Left forelimb (tissue), 1 donor: ENCODE data around the gene SPSB4.
A peak's percentile ranks its signal among the peaks of the same experiment; 100 is the strongest.
"Not testable (repeated sequence)": the region's sequence is repeated elsewhere in the genome, so short reads cannot be mapped to it uniquely, and the experiment has no call there.

Source experiments
- DNase-seq: peaks from one replicate; pipeline ENCODE4 v3.0.0-alpha.2; 2018; ENCODE audit warnings: low spot score

SPSB4 gene

DNA sequence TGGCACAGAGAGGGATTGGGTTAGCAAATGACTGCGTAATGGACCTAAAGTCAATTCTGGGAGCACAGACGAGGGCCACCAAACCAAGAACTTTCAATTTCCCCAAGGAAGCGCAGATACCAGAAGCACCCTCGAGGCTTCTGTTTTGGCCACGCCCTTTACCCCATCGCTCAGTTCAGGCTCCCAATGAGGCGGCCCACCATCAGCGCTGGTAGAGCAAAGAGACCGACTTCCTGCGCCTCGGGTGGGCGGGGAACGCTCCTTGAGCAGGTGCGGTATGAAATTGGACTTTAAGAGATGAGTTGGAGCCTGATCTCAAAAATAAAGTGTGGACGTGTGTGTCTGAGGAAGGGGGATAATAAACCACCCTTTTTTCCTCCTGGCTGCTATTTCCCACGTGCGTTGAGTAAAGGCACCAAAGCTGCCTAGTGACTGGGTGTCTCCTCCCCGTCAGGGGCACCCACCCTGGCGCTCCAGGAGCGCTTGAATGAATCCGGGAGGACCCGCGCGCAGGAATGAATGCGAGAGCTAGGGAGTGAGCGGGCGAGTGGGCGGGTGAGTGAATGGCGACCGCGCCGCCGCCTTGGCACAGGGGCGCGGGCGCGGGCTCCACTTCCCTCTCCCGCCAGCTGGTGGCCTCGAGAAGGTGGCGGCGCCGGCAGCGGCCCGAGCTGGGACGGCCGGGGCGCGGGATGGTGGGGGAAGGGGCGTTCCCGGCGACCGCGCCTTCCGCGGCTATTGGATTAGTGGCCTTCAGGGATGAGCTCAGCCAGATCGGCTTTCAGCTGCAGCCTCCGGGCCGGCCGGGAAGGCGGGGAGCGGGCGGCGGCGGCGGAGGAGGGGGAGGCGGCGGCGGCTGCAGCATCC lies at the start of gene SPSB4:
SPSB4 (plus strand) TSS at position 772 of the 867 bp plus-strand sequence. CDS start 14,758 bp downstream, outside the sequence.
- DNase-seq = peak; percentile 91

GRCh38 chr3:141006344-141006743 lies 44.8 kb upstream of the SPSB4 start:
- no peak for DNase-seq

- no peak for DNase-seq
Observed at GRCh38 chr3:141009496-141009895, 41.7 kb upstream of the SPSB4 start.

GRCh38 chr3:141011232-141011996 lies 39.7 kb upstream of the SPSB4 start:
- DNase-seq = peak; percentile 91

GRCh38 chr3:141011997-141012262 lies 39.2 kb upstream of the SPSB4 start:
- DNase-seq = no peak

GRCh38 chr3:141012571-141012970 lies 38.6 kb upstream of the SPSB4 start:
- DNase-seq = no peak

GRCh38 chr3:141015481-141015880 lies 35.7 kb upstream of the SPSB4 start:
- no peak for DNase-seq

DNA sequence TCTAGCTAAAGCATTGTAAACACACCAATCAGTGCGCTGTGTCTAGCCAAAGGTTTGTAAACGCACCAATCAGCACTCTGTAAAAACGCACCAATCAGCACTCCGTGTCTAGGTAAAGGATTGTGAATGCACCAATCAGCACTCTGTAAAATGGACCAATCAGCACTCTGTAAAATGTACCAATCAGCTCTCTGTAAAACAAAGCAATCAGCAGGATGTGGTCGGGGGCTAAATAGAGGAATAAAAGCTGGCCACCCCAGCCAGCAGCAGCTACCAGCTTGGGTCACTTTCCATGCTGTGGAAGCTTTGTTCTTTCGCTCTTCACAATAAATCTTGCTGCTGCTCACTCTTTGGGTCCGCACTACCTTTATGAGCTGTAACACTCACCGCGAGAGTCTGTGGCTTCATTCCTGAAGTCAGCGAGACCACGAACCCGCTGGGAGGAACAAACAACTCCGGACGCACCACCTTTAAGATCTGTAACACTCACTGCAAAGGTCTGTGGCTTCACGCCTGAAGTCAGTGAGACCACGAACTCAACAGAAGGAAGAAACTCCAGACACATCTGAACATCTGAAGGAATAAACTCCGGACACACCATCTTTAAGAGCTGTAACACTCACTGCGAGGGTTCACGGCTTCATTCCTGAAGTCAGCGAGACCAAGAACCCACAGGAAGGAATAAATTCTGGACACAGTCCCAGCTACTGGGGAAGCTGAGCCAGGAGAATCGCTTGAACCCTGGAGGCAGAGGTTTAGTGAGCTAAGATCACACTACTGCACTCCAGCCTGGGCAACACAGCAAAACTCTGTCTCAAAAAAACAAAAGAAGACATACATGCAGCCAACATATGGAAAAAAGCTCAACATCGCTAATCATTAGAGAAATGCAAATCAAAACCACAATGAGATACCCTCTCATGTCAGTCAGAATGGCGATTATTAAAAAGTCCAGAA lies 33.5 kb upstream of the SPSB4 start:
- not testable (repeated sequence) for DNase-seq

DNA sequence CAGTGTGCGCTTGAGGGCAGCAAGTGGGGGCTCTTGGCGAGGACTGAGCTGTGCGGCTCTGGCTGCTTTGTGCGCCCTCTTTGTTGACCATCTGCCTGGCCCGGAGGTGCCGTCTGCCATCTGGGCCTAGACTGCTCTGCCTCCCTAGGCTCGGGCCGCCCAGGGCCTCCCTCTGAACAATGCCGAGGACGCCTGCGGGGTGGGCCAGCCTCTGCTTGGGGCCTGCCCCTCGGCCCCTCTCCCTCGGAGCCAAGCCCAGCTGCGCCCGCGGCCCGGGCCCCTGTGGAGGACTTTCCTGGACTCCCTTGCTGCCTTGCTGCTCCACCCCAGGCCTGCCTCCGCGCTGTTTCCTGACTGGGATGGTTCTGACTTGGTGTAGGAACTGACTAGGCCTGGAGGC lies 31.9 kb upstream of the SPSB4 start:
- DNase-seq = no peak

DNA sequence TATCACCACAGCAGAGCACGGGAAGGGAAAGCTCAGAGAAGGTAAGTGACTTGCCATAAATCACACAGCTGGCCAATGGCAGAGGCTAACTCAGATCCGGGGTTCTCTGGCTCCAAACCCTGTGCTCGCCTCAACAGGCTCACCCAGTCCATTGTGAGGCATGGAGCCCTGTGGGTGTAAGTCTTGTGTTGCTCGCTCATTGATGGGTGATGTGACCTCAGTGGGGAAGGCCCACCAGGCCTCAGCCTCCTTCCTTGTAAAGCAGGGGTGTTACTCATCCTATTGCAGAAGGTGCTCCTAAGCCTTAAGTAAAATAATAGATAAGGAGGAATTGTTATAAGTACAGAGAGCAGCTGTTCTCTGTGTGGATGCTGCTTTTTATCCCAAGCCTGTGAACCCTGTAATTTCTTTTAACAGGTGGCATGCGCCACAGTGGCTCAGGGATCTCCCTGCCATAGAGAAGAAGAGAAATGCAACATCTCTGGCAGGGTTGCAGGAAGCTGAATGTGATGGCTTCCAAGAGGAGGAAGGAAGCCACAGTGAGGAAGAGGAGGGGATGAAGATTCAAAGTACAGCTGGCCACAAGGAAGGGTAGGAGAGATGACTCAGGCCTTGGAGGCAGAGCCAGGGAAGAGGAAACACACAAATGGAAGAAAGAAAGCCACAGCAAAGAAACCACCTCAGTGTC lies 30.9 kb upstream of the SPSB4 start:
- DNase-seq = no peak

DNA sequence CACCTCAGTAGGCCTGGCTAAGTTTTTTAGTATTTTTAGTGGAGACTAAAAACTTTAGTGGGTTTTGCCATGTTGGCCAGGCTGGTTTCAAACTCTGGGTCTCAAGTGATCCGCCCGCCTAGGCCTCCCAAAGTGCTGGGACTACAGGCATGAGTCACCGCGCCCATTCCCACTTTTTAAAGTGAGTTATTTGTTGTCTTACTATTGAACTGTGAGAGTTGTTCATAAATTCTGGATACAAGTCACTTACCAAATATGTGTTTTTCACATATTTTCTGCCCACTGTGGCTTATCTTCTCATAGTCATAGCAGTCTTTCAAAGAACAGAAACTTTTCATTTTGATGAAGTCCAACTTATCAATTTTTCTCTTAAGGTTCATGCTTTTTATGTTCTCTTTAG lies 29.9 kb upstream of the SPSB4 start:
- DNase-seq = no peak

DNA sequence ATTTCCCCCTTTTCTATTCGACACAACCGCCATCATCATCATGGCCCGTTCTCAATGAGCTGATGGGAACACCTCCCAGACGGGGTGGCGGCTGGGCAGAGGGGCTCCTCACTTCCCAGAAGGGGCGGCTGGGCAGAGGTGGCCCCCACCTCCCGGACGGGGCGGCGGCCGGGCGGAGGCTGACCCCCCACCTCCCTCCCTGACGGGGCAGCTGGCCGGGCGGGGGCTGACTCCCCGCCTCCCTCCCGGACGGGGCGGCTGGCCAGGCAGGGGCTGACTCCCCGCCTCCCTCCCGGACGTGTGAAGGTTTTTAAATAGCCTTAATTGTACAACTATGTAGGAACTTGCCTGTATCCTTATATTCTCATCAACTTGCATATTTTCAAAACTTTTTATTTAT lies 20.9 kb upstream of the SPSB4 start:
- no peak for DNase-seq

- no peak for DNase-seq
Observed at GRCh38 chr3:141039589-141039988, 11.6 kb upstream of the SPSB4 start.

GRCh38 chr3:141044695-141045641 lies 6.2 kb upstream of the SPSB4 start:
- DNase-seq = no peak

DNA sequence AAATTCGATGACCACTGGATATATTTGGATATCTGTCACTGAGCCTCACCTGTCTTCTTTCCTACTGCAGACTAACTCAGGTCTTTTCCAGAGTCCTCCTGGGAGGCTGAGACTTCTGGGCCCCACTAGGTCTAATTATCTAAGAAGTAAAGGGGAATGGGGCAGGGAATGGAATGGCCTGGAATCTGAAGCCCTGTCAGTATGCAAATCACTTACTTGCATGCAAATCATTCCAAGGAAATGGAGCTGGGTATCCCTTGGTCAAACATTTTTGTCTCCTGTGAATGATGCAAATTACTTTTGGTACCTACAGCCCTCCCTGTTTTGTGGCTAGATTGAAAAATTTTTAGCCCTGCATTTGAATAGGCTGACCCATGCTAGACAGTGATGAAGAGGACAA lies 5.3 kb upstream of the SPSB4 start:
- no peak for DNase-seq

- no peak for DNase-seq
Observed at GRCh38 chr3:141047168-141047567, 4.0 kb upstream of the SPSB4 start.

GRCh38 chr3:141049681-141050080 lies 1.5 kb upstream of the SPSB4 start:
- no peak for DNase-seq

DNA sequence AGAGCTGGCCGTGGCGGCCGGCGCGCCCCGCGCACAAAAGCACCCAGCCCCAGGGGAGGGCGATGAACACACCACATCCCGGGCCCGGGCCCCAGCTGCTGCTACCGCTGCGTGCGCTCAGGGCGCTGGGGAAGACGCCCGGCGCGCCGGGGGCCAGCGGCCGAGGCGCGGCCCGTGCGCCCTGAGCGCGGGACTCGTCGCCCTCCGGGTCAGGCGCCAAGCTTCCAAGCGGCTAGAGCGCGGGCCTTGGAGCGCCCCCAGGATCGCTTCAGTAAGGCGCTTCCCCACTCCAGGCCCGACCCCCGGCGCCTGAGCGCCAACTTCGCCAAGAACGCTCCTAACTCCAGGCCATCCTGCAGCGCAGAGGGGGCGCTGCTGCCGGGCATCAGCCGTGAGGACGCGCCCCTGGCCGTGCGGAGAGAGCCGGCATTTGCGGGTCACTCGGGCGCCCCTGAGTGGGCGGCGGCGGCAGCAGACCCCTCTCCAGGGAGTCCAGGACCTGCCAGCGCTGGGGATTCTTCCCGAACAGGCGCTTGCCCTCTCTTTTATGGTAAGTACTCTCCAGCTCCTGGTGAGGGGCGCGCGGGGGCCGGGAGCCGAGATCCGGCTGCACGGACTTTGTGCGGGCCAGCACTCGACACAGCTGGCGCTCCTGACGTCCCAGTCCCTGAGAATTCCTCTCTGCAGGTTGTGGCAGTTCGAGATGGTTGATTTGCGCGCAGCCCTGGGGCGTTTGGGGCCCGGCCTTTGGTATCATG lies 475 bp downstream of the SPSB4 start:
- peak; percentile 78 for DNase-seq

DNA sequence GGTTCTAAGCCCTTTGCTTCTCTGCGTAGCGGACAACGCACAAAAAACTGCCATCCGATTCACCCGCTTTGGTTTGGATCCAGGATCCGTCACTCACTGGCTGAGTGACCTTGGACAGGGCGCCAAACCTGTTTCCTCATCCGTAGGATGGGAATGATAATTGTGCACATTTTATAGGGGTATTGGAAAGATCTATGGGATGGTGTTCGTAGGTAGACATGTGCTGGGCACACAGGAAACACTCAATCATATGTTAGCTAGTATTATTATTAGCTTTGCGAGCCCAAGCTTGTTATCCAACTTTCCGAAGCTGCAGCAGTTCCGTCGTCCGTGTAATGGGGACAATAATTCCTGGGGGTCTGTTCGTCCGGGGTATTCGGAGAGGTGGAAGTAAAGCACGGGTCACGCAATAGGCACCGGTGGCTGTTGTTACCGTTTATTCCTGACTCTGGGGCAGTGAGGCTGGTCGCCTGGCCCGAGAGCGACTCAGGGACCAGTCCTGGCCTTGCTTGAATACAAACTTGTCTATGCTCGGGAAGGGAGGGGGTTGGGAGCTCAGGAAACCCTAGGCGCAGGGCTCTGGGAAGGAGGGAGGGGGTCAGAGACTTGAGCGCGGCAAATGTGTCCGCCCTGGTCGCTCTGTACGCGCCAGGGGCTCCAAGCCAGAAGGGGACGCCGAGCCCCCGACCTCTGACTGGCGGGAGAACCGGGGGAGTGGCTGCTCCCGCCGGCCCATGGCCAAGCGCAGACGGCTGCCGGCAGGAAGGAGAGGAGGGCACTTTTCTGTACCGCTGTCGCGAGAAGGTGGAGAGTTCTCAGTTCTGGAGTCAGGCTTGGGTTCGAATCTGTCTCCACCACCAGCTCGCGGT lies 1.3 kb downstream of the SPSB4 start:
- peak; percentile 88 for DNase-seq
